Neural progenitor cell (in vitro differentiated cells): ENCODE data around the gene HEPACAM.

ENCODE experiments used
- CTCF ChIP-seq: fragments of 200-600 bp; sonication (generic); IDR thresholded peaks from 2 replicates; pipeline ENCODE4 v1.5.1; 2017; ENCODE audit warnings: antibody characterized with exemption, mild to moderate bottlenecking
- EZH2 ChIP-seq: fragments of 200-600 bp; sonication (generic); IDR thresholded peaks from 2 replicates; pipeline ENCODE4 v1.6.1; 2017; ENCODE audit warnings: antibody characterized with exemption, mild to moderate bottlenecking, moderate library complexity
- EZH2phosphoT487 ChIP-seq: fragments of 200-600 bp; sonication (generic); IDR thresholded peaks from 2 replicates; pipeline ENCODE4 v1.6.1; 2017; ENCODE audit warnings: antibody characterized with exemption

- TF ChIP-seq CTCF (no peak), EZH2 (no peak), EZH2phosphoT487 (no peak)
These were observed 42.0 kb downstream of the HEPACAM start for GRCh38 chr11:124893781-124894401.
